ENCODE results near the gene TOP2A.

TOP2A gene

GRCh38 chr17:40355123-40355803 is 62.4 kb downstream of the TOP2A start:
- peak; percentile 80 for DNase-seq

GRCh38 chr17:40354221-40355122 is 63.2 kb downstream of the TOP2A start:
- no peak for DNase-seq

- DNase-seq: no peak
Observed at GRCh38 chr17:40352779-40353394, 64.8 kb downstream of the TOP2A start.

- no peak for DNase-seq
Observed at GRCh38 chr17:40352237-40352778, 65.4 kb downstream of the TOP2A start.

GRCh38 chr17:40351359-40352236 is 66.1 kb downstream of the TOP2A start:
- DNase-seq: no peak

- no peak for DNase-seq
Observed at GRCh38 chr17:40350689-40351358, 66.9 kb downstream of the TOP2A start.

GRCh38 chr17:40349895-40350688 is 67.6 kb downstream of the TOP2A start:
- DNase-seq: no peak

GRCh38 chr17:40349477-40349894 is 68.2 kb downstream of the TOP2A start:
- no peak for DNase-seq

- no peak for DNase-seq
Observed at GRCh38 chr17:40348562-40349476, 68.9 kb downstream of the TOP2A start.

- no peak for DNase-seq
Observed at GRCh38 chr17:40348136-40348504, 69.6 kb downstream of the TOP2A start.

GRCh38 chr17:40347319-40348135 is 70.2 kb downstream of the TOP2A start:
- DNase-seq: no peak

- no peak for DNase-seq
Observed at GRCh38 chr17:40346765-40347158, 70.9 kb downstream of the TOP2A start.

- no peak for DNase-seq
Observed at GRCh38 chr17:40345994-40346764, 71.5 kb downstream of the TOP2A start.

GRCh38 chr17:40345161-40345993 is 72.3 kb downstream of the TOP2A start:
- no peak for DNase-seq

GRCh38 chr17:40344421-40345160 is 73.1 kb downstream of the TOP2A start:
- DNase-seq: no peak

Measured in activated naive CD4-positive, alpha-beta T cell treated with anti-CD3 and anti-CD28 coated beads, Interleukin-2, amount 50 U/mL, for 16 hours (primary cell).